ENCODE measurements around the gene VSTM2B. TPM values are rescaled to one million over a fixed set of nuclear protein-coding genes. Genes with fewer than 3 reads are reported as not detected.
"Not testable (repeated sequence)": the region's sequence is repeated elsewhere in the genome, so short reads cannot be mapped to it uniquely, and the experiment has no call there.

VSTM2B gene
- total RNA-seq, 2 donors from 2014 or later = not detected

- Histone ChIP-seq H3K36me3 (replicated peaks in 1 of 2; ENCODE audit: insufficient read depth in 1 of 2, low read depth in 2 of 2) (no peaks in the 10 kb centered on the region), H3K27ac (no peak overlapping the region), H3K27me3 (no peaks in the 10 kb centered on the region), H3K4me3 (no peak overlapping the region), H3K9me3 (peaks cover 0 to 10% (median 0%) of the 10 kb centered on the region in 3 donors), H3K4me1 (no peaks in the 10 kb centered on the region)
- intact Hi-C loops (cut with DNase I) = no loop called here
- 53 to 55% methylated on average over 2 to 6 of the region's 6 CpGs for WGBS, 2 donors
- DNase-seq (no peak), ATAC-seq (no peak)
- TF ChIP-seq POLR2A (IDR thresholded peaks at IDR 0.05) (no peak), CTCF (IDR thresholded peaks at IDR 0.05) (no peak)
Measured at GRCh38 chr19:29483944-29484581, 41.7 kb upstream of the VSTM2B start.

GRCh38 chr19:29484876-29485275, 40.9 kb upstream of the VSTM2B start:
- Histone ChIP-seq H3K27me3 (no peaks in the 10 kb centered on the region), H3K4me3 (no peak overlapping the region), H3K4me1 (no peaks in the 10 kb centered on the region), H3K27ac (no peak overlapping the region), H3K9me3 (peaks cover 0 to 10% (median 0%) of the 10 kb centered on the region in 3 donors), H3K36me3 (replicated peaks in 1 of 2; ENCODE audit: insufficient read depth in 1 of 2, low read depth in 2 of 2) (no peaks in the 10 kb centered on the region)
- intact Hi-C loops (cut with DNase I) = no loop called here
- ATAC-seq (no peak), DNase-seq (no peak)
- TF ChIP-seq POLR2A (IDR thresholded peaks at IDR 0.05) (no peak), CTCF (IDR thresholded peaks at IDR 0.05) (no peak)
- WGBS, 2 donors = 48 to 51% methylated on average over 6 of the region's 6 CpGs

- TF ChIP-seq POLR2A (IDR thresholded peaks at IDR 0.05) = no peak
- TF ChIP-seq CTCF (IDR thresholded peaks at IDR 0.05) = no peak
- Histone ChIP-seq H3K9me3 (peaks cover 0 to 9% (median 0%) of the 10 kb centered on the region in 3 donors), H3K27ac (no peak overlapping the region), H3K4me1 (no peaks in the 10 kb centered on the region), H3K36me3 (replicated peaks in 1 of 2; ENCODE audit: insufficient read depth in 1 of 2, low read depth in 2 of 2) (no peaks in the 10 kb centered on the region), H3K27me3 (no peaks in the 10 kb centered on the region), H3K4me3 (no peak overlapping the region)
- DNase-seq (no peak), ATAC-seq (no peak)
- intact Hi-C loops (cut with DNase I) = no loop called here
- WGBS, 2 donors = 65 to 72% methylated on average over 7 of the region's 7 CpGs
Measured at GRCh38 chr19:29485293-29485692, 40.5 kb upstream of the VSTM2B start.

GRCh38 chr19:29486961-29487360, 38.8 kb upstream of the VSTM2B start:
- H3K4me3 ChIP-seq; H3K27ac ChIP-seq; H3K9me3 ChIP-seq; DNase-seq; H3K4me1 ChIP-seq; intact Hi-C loops (cut with DNase I); H3K36me3 ChIP-seq (replicated peaks in 1 of 2; ENCODE audit: insufficient read depth in 1 of 2, low read depth in 2 of 2); ATAC-seq; H3K27me3 ChIP-seq: not testable (repeated sequence)
- 82 to 84% methylated on average over 9 of the region's 9 CpGs for whole genome bisulfite sequencing, 2 donors

- intact Hi-C loops (cut with DNase I) = no loop called here
- TF ChIP-seq POLR2A (IDR thresholded peaks at IDR 0.05) (no peak), CTCF (IDR thresholded peaks at IDR 0.05) (no peak)
- no peaks in the 10 kb centered on the region for H3K36me3 ChIP-seq (replicated peaks in 1 of 2; ENCODE audit: insufficient read depth in 1 of 2, low read depth in 2 of 2)
- H3K27ac ChIP-seq = no peak overlapping the region
- H3K4me3 ChIP-seq = no peak overlapping the region
- H3K27me3 ChIP-seq = no peaks in the 10 kb centered on the region
- ATAC-seq (no peak), DNase-seq (no peak)
- H3K9me3 ChIP-seq = no peaks in the 10 kb centered on the region
- 55 to 58% methylated on average over 7 of the region's 7 CpGs for WGBS, 2 donors
- no peaks in the 10 kb centered on the region for H3K4me1 ChIP-seq
Measured at GRCh38 chr19:29487432-29487831, 38.4 kb upstream of the VSTM2B start.
